IPS-18c (cell line): ENCODE results near the gene NLRP6.
"Not testable (repeated sequence)": the region's sequence is repeated elsewhere in the genome, so short reads cannot be mapped to it uniquely, and the experiment has no call there.

Experiments
- H3K4me3 ChIP-seq: 2 replicates; pipeline ENCODE4 v1.7.0; 2013; ENCODE audit warnings: low read depth, mild to moderate bottlenecking, low read length, moderate library complexity; ENCODE audit not compliant: insufficient read depth
- H3K9me3 ChIP-seq: one replicate; pipeline ENCODE4 v1.6.1; 2013; ENCODE audit warnings: mild to moderate bottlenecking, low read length, moderate library complexity; ENCODE audit not compliant: control insufficient read depth, insufficient read depth

Gene NLRP6

DNA sequence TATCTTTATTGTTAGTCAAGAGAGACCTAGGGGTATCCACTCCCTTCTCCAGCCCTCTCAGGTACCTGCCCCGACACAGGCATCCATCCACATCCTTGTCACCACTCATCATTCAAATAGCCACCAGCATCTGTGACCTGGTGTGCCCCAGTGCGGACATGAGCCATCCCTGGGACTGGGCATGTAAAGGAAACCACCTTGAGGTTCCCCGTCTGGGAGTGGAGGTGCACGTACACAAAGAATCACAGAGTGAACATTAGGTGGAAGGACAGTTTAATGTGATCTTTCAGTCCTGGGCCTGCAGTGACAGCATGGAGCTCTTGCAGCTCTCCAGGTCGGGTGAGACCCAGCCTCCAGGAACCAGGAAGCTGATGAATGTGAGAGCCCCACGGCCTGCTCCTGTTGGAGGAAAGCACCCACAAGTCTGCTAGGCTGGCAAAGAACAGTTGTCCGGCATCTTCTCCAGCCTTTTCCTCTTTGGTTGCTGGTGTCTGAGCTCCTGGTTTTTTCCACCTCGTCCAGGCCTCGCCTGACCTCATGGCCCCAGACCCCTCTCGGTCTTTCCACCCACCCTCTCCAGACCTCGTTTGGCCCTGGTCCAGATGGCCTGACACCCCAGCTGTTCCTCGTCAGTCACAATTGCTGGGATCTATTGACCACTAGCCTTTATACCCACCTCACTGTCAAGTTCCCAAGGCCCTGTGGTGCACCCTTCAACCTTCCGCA is 24.9 kb upstream of the NLRP6 start:
- Histone ChIP-seq H3K4me3 (no peak overlapping the region), H3K9me3 (no peaks in the 10 kb centered on the region)

DNA sequence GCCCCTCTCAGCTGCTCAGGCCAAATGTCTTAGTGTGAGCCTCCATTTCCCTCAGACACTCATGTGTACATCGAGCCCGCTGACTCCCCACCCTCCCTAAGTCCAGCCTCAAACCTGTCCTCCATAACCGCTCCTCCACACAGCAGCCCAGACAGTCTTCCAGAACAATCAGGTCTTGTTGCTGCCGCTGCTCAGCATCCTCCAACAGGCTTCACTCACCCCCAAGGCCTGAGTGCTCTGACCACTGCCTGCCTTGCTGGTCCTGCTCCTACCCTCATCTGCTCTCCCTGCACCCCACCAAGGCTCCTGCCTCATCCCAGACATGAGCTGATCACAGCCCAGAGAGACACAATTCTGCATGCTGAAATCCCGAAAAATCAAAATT is 24.3 kb upstream of the NLRP6 start:
- no peaks in the 10 kb centered on the region for H3K9me3 ChIP-seq
- no peak overlapping the region for H3K4me3 ChIP-seq

DNA sequence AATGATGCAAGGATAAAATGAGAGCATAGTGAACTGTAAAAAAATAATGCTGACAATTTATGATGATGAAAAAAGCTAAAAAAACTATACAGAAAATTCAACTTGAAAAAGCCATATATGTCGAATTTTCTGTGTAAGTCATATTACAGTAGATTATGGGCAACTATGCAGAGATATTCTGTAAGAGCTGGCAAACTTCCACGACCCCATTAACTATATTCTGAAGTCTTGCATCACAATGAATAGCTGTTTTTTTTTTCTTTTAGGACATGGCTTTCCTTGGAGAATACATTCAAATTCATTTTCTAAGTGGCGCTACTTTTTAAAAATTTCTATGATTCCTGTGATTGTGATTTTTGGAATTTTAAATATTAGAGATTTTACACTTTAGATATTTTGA is 23.0 kb upstream of the NLRP6 start:
- no peak overlapping the region for H3K4me3 ChIP-seq
- no peaks in the 10 kb centered on the region for H3K9me3 ChIP-seq

DNA sequence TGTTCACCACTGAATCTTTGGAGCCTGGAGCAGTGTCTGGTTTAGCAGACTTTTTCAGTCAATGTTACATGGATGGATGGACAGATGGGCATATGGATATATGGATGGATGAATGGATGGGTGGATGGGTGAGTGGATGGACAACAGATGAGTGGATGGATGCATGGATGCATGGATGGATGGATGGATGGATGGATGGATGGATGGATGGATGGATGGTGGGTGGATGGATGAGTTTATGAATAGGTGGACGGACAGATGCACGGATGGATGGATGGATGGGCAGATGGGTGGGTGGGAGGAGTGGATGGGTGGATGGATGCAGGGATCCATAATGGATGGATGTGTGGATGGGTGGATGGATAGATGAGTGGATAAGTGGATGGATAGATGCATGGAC is 22.4 kb upstream of the NLRP6 start:
- H3K9me3 ChIP-seq = no peaks in the 10 kb centered on the region

DNA sequence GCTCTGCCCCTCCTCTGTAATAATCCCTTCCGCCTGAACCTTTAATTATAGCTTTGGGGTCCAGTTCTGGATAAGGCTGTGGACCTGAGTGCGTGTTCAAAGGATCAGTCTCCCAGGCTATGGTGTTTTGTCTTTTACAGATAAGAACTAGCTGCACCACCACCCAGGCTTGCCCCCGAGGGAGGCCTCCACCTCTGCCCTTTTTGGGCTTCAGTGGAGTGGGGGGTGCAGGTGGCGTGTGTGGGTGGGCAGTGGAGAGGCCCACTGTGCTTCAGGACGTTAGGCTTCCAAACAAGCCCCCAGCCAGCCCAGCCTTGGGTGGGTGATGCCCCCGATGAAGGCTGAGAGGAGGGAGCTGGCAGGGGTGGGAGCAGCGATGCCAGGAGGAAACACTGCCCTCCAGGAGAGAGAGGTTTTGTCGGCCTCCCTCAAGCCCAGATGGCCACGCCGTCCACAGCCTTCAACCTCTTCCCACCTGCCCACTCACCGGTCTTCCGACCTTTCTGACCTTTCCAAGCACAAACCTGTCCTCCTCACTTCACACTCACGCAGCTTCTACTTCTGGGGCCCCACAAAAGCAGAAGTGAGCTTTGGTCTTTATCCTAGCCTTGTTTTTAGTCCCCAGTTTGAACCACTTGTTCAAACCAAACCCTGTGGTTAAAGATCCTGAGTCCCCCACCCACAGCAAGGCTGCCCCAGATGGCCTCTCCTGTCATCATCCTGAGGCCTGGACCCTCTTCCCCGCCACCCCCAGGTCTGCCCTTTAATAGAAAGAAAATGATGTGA is 21.1 kb upstream of the NLRP6 start:
- Histone ChIP-seq H3K4me3 (no peak overlapping the region), H3K9me3 (no peaks in the 10 kb centered on the region)

More for the DNA sequence above, 22.4 kb upstream of the NLRP6 start:
- no peak overlapping the region for H3K4me3 ChIP-seq

DNA sequence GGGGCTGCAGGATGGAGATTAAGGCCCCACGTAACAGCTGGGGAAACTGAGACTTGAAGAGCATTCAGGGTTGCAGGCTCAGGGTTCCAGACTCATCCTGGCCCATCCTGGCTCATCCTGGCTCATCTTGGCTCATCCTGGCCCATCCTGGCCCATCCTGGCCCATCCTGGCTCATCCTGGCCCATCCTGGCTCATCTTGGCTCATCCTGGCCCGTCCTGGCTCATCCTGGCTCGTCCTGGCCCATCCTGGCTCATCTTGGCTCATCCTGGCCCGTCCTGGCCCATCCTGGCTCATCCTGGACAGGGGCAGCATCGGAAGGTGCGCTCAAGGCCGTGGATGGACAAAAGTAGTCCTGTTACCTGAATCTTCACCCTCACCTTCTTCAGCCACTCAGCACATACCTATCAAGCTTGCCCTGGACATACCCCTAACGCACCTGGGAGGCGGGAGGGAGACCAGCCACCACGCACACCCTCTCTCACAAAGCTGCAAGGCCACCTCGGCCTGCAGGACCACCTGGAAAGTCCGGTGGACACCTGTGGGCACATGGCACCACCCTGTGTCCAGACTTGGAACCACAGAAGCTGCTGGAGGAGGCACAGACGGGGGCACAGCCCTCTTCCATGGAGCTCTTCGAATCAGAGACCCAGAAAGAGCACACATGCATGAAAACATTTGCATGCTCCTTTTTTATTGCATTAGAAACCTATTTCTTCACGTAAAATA is 20.3 kb upstream of the NLRP6 start:
- Histone ChIP-seq H3K9me3 (no peaks in the 10 kb centered on the region), H3K4me3 (no peak overlapping the region)

DNA sequence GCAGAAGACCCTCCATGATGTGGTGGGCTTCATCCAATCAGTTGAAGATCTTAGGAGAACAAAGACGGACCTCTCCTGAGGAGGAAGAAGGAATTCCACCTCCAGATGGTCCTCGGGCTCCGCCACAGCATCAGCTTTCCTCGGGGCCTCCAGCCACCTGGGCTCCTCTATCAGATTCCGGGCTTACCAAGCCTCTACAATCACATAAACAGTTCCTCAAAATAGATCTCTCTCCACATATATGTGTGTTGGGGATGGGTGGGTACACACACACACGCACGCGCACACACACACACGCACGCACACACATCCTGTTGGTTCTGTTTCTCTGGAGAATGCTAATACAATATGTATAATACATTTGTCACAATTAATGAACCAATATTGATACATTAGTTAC is 18.8 kb upstream of the NLRP6 start:
- H3K9me3 ChIP-seq = no peaks in the 10 kb centered on the region
- no peak overlapping the region for H3K4me3 ChIP-seq

DNA sequence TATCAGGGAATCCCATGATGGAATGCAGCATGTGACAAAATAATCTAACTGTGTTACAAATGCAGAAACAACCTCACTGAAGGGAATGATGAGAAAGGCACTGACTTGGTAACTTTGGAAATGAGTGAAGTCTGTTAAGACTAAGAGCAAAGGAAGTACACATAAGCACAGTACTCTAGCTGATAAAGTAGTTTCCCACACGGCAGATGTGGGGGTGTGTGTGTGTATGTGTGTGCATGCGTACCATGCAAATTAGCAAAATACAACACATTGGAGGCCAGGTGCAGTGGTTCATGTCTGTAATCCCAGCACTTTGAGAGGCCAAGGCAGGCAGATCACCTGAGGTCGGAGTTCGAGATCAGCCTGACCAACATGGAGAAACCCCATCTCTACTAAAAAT is 16.6 kb upstream of the NLRP6 start:
- Histone ChIP-seq H3K9me3 (no peaks in the 10 kb centered on the region), H3K4me3 (no peak overlapping the region)

DNA sequence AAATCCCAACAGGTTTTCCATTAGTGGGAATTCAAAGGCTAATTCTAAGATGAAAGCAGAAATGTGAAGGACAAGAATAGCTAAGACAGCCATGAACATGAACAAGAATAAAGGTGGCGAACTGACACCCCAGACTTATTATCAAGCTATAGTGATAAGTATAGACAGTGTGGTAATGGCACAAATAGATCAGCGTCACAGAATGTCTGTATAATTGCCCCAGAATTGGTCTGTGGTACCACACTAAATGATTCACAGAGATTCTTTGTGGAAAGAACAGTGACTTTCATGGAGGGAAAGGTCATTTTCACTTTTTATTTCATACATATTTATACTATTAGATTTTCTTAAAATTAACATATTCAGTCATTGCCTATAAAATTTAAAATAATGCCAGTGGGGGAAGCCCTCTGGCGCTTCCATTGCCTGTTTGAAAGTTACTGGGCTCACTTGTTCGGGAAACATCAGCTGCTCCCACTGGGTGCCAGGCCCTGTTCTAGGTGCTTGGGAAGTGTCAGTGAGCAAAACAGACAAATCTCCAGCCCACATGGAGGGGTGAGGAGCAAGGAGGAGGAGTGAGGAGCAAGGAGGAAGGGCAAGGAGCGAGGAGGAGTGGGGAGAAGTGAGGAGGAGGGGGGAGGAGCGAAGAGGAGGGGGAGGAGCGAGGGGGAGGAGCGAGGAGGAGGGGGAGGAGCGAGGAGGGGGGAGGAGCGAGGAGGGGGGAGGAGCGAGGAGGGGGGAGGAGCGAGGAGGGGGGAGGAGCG is 11.3 kb upstream of the NLRP6 start:
- H3K9me3 ChIP-seq = no peaks in the 10 kb centered on the region
- no peak overlapping the region for H3K4me3 ChIP-seq

DNA sequence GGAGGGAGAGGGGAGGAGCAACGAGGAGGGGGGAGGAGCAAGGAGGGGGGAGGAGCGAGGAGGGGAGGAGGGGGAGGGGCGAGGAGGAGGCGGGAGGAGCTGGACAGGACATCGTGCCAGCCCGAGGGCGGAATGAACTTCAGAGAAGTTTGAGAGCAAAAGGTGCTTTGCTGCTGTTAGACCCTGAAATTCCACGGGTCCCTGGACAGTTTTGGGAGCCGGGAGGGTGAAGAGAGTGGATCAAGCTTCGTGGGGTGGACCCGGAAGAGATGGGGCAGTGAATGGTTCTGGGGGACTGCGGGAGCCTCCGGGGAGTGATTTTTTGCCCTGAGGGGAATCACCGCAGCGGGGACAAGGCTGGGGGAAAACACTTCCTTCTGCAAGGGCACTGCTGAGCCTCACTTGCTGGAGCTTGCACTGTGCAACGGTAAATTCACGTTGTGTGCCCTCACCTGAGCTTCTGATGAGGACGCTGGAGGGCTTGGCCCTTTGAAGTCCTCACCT is 10.7 kb upstream of the NLRP6 start:
- Histone ChIP-seq H3K9me3 (no peaks in the 10 kb centered on the region), H3K4me3 (peak overlapping the region; percentile 24; the same call in 1 of the 2 replicates)

DNA sequence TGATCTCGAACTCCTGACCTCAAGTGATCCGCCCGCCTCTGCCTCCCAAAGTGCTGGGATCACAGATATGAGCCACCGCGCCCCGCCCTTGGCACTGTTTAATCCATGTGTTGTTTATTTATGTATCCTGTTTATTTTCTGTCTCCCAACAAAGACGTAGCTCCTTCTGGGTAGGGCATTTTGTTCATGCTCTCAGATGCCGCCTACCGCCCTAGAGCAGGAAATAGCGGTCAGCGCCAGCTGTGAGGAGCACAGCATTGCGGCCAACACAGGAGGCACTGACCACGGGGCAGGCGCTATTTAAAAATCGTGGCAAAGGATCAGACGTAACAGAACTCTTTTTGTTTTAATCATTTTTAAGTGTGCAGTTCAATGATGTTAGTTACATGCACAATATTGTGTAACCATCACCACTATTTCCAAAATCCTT is 9.5 kb upstream of the NLRP6 start:
- H3K4me3 ChIP-seq, H3K9me3 ChIP-seq: not testable (repeated sequence)

DNA sequence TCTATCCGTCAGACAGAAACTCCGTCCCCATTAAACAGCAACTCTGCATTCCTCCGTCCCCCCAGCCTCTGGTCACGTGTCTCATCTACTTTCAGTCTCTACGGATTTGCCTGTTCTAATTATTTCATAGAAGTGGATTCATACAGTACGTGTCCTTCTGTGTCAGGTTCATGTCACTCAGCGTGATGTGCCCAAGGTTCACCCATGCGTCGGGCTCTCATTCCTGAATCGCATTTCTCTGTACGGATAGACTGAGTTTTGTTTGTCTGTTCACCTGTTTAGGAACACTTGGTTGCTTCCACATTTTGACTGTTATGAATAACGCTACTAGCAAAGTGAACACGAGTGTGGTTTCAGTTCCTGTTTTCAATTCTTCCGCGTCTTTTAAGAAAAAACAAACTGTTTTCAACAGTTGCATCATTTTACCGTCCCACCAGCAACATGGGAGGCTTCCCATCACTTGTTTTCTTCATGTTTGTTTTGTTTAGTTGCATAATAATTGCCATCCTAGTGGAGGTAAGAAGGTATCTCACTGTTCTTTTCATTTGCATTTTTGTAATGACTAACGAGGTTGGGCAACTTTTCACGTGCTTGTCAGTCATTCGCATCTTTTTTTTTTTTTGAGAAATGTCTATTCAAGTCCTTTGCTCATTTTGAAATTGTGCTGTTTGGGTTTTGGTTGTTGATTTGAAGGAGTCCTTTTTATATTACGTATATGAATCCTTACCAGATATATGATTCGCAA is 8.9 kb upstream of the NLRP6 start:
- no peak overlapping the region; the same call in 1 of the 2 replicates for H3K4me3 ChIP-seq
- H3K9me3 ChIP-seq = no peaks in the 10 kb centered on the region

DNA sequence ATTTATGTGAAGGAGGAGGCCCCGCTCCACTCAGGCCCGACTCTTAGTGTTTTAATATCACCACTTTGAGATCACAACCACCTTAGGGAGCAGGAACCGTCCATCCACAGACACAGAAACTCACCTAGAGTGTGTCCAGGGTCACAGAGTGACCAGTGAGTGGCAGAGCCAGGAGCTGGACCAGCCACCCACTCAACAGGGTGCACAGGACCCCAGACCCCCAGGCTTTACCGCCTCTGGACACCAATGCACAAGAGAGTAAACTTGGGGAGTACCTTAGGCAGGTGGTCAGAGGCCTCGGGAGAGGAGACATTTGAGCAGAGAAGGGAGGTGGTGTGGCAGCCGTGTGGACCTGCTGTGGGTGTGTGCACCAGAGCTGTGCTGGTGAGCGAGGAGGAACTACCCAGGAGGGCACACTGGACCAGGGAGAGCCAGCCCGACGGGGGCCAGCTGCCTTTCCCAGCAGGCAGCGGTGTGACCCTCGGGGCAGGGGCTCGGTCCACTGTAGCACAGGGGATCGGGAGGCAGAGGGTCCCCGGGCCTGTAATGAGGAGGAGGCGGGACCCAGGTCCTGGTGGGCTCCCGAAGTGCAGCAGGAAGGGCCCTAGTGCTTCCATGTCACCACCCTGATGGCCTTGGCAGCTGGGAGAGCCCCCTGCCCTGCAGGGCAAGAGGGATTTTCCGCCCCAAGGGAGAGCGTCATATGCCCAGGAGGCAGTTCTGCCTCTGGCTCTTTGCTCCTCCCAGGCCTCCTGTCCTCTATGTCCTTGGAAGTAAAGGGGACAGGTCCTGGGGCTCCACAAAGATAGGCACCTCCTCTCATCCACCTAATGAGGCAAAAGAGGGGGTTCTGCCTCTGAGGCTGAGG is 7.5 kb upstream of the NLRP6 start:
- no peaks in the 10 kb centered on the region for H3K9me3 ChIP-seq
- H3K4me3 ChIP-seq = no peak overlapping the region

DNA sequence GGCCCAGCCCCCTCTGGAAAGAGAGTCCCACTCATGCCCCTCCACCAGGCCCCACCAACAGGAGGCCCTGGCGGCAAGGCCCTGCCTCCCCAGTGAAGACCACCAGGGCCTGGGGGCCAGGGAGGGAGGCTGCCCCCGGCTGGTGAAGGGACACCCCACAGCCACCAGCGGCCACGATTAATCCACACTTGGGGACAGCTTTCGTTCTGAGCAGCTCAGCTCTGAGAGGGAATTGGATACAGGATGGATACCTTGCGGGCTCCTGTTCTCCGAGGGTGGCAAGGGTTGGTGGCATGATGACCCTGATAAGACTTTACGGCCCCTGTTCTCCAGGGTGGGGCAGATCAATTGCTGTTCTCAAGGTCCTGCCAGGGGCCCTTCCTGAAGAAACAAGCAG is 6.9 kb upstream of the NLRP6 start:
- Histone ChIP-seq H3K9me3 (no peaks in the 10 kb centered on the region), H3K4me3 (no peak overlapping the region)

DNA sequence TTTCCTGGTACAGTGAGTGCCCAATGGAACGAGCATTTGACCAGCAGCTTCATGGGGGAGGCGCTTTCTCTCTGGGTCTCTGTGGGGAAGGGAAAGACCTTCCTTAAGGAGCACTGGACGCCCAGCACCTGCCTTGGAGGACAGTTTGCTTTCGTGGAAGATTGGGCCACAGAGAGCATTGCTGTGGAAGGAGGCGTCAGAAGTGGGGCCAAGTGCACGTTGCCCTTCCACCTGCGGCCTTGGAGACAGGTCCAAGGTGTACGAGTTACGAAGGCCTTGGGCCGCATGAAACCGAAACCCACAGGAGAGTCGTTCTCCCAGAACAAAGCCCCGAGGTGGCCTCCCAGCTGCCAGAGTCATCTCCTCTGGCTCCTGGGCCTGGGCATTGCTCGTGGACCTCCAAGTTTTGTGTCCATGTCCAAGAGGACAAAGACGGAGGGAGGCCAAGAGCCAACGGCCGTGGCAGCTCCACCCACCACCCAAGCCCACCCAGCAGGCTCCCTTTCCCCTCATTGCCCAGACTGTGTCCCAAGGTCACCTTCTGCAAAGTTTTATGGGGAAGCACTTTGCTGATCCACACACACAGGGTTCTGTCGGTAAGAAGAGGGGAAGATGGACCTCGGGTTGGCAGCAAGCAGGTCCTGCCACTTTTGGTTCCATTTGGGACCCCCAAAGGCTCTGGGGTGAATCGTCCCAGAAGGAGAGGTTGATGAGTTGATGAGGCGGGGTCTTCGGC is 5.8 kb upstream of the NLRP6 start:
- Histone ChIP-seq H3K4me3 (no peak overlapping the region), H3K9me3 (no peaks in the 10 kb centered on the region)
